Measurements from ENCODE around the gene TBK1. TPM values are rescaled to one million over a fixed set of nuclear protein-coding genes. Genes with fewer than 3 reads are reported as not detected.
"Not testable (repeated sequence)": the region's sequence is repeated elsewhere in the genome, so short reads cannot be mapped to it uniquely, and the experiment has no call there.

The TBK1 gene
- total RNA-seq, 1 donor from 2014 or later, result 29.9 TPM

DNA sequence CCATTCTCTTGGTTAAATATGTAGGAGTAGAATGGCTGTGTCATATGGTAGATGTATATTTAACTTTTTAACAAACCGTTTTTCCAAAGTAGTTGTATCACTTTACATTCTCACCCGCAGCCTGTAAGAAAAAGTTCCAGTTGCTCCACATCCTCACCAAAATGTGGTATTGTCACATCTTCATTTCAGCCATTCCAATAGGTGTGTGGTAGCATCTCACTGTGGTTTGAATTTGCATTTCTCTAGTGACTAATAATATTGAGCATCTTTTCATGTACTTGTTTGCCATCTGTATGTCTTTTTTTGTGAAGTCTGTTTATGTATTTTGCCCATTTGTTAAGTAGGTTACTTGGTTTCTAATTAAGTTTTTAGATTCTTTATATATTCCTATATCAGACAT lies 78.6 kb downstream of the TBK1 start:
- DNase-seq (ENCODE audit: low spot score) (no peak), ATAC-seq (no peak)
- intact Hi-C loops (cut with DNase I), result no loop called here

DNA sequence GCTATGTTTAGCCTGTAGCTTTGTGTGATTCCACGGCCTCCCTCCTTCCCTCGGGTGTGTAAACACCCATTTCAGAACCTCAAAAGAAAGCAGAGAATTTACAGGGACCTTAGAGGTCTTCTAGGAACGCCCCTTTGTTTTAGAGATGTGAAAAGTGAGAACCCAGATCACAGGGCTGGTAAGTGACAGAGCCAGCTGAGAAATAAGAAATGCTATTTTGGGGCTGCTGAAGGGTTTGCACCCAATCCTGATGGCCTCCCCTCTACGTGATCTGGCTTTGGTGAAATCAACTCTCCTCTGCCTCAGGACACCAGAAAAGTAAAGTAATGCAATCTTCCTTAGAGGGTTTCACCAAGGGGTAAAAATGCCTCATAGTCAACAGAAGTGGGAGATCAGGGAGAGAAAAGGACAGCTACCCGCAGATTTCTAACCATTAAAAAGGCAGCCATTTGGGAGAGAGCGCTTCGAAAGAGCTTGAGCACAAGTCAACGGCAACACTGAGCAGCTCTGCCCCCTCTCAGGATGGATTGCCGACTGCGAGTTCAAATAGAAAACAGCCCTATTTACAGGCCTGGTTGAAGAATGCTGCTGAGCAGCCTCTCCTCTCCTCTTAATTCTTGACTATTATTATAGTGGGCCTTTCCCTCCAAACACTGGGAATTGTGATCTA lies 79.9 kb downstream of the TBK1 start:
- DNase-seq (ENCODE audit: low spot score) (no peak), ATAC-seq (no peak)
- intact Hi-C loops (cut with DNase I), result no loop called here

DNA sequence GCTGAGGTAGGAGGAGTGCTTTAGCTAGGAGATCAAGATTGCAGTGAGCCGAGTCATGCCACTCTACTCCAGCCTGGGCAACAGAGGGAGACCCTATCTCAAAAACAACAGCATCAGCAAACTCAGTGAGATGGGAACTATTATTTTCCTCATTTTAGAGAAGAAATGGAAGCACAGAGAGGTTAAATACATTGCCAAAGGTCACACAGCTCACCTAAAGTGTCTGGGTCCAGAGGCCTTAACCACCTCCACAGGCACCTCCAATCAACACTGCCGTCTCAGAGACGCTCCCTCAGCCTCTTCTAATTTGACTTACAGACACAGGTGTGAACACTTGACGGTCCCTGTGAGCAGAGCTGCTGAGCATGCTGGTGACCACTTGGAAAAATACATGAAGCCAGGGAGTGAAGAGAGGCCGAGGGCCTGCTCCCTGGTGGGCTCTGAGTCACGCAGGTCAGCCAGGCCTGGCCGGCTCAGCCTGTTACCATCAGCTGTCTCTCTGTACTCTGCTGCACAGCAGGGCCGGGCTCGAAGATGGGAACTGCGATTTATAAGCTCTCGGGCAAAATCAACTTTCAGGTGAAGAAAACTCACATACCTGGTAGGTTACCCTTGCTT lies 80.9 kb downstream of the TBK1 start:
- intact Hi-C loops (cut with DNase I), result no loop called here
- ATAC-seq (peak; percentile 50), DNase-seq (ENCODE audit: low spot score) (no peak)

DNA sequence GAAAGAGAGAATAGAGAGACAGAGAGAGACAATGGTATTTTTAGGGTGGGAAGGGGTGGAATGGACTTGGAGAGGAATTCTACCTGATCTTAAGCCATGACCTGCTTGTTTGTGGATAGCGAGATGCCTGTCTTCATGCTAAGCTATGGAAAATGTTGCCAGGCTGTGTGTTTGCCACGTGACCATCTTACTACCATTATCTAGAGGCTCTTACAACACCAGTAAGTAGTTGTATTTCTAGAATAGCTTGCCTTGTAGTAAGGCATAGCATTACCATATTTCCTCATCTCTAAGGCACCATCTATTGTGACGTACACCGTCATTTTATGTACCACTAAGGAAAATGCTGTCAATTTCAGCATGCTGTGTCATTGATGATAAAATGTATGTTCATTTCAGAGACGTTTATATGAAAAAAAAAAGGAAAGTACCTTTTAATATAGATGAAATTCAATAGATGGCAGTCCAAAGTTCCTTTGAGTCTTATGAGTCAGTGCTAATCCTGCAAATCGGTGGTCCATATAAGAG lies 82.8 kb downstream of the TBK1 start:
- DNase-seq (ENCODE audit: low spot score) (no peak), ATAC-seq (no peak)
- intact Hi-C loops (cut with DNase I), result no loop called here

DNA sequence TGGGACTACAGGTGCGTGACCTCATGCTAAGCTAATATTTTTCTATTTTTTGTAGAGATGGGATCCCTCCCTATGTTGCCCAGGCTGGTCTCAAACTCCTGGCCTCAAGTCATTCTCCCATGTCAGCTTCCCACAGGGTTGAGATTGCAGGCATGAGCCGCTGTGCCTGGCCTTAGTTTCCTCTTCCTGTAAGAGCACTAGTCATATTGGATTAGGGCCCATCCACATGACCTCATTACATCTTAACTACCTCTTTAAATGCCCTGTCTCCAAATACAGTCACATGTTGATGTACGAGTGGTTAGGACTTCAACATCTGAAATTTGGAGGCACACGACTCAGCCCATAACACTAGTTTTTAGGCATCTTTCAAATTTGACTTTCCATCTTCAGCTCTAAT lies 86.2 kb downstream of the TBK1 start:
- intact Hi-C loops (cut with DNase I), result no loop called here
- DNase-seq (ENCODE audit: low spot score) (no peak), ATAC-seq (no peak)

DNA sequence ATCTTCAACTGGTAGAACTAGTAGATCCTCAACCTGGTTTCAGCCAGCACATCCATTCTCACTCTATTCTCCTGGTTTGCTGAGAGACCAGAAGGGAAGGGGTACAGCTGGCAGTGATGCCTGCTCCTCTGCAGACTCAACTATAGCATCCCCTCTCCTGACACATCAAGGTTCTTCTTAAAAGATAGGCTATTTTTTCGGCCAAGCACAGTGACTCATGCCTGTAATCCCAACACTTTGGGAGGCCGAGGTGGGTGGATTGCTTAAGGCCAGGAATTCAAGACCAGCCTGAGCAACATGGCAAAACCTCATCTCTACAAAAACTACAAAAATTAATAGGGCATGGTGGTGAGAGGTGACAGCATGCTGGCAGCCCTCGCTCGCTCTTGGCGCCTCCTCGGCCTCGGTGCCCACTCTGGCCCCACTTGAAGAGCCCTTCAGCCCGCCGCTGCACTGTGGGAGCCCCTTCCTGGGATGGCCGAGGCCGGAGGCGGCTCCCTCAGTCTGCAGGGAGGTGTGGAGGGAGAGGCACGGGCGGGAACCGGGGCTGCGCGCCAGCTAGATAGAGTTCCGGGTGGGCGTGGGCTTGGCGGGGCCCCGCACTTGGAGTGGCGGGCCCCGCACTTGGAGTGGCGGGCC lies 90.6 kb downstream of the TBK1 start:
- not testable (repeated sequence) for DNase-seq (ENCODE audit: low spot score); ATAC-seq

DNA sequence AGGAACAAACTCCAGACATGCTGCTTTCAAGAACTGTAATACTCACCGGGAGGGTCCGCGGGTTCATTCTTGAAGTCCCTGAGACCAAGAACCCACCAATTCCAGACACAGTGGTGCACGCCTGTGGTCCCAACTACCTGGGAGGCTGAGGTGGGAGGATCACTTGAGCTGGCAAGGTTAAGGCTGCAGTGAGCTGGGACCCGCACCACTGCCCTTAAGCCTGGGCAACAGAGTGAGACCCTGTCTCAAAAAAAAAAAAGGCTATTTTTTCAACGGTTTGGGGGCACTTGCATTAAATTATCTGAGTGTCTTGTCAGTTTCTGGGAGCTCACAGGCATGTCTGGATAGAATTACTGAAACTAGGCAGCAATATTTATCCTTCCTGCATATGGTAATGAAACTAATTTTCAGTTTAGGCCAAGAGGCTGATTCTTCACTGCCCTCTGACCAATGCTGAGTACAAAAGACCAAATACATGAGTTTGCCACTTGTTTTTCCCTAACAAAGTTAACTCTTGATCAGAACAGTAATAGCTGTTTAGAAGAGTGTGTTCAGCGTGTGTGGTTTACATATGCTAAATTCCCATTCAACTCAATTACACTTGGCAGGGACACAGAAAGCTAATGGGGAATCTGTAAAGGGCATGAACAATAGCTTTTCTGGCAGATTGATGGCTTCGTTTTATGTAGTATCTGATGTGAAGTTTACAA lies 92.6 kb downstream of the TBK1 start:
- intact Hi-C loops (cut with DNase I), result no loop called here
- no peak for ATAC-seq
- no peak for DNase-seq (ENCODE audit: low spot score)

More for the DNA sequence above, 90.6 kb downstream of the TBK1 start:
- intact Hi-C loops (cut with DNase I), result not testable (repeated sequence)

DNA sequence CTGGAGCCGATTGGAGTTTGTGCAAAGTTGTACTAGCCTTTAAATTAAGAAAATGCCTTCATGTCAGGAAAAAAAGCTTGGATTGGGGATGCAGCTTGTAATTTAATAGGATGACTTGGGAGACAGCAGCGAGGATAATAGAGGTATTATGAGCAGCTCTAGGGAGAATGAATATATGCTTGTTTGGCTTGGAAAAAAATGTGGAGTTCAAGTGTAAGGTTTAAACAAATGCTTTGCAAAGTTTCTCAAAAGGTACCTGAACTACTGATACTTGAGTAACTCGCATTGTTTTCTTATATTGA lies 93.1 kb downstream of the TBK1 start:
- intact Hi-C loops (cut with DNase I), result no loop called here
- ATAC-seq (no peak), DNase-seq (ENCODE audit: low spot score) (no peak)

DNA sequence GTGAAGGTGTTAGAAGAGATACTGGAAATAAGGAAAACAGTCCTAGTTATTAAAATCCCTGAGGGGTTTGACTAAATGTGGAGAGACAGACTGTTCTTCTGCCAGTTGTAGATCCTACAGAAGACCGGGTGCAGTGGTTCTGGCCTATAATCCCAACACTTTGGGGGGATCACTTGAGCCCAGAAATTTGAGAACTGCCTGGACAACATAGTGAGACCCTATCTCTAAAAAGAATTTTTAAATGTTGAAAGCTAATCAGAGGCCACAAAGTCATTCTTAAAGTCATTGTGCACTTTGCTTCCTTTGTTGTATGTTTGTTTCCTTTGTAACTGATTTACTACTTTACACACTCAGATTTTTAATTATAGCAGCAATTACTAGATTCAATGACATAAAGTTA lies 97.2 kb downstream of the TBK1 start:
- intact Hi-C loops (cut with DNase I), result no loop called here
- DNase-seq (ENCODE audit: low spot score) (no peak), ATAC-seq (no peak)

DNA sequence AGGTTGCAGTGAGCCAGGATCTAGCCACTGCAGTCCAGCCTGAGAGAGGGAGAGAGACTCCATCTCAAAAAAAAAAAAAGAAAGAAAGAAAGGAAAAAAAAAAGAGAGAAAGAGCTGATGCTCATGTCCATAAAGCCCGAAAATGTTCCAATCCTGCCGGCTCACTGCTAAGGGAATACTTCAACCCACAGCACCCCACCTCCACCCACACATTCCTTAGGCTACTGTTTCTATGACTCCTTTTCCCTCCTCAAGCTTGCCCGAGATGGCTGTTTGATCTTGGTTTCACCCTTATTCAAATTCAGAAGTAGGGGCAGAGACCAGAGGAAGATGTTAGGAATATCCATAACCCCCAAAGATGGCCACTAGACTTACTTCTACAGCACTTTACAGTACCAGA lies 98.8 kb downstream of the TBK1 start:
- no peak for DNase-seq (ENCODE audit: low spot score)
- intact Hi-C loops (cut with DNase I), result loop anchor here (5.0 kb wide), 1 partner anchor 147 kb away; no protein-coding TSS in a partner anchor
- peak; percentile 53 for ATAC-seq

DNA sequence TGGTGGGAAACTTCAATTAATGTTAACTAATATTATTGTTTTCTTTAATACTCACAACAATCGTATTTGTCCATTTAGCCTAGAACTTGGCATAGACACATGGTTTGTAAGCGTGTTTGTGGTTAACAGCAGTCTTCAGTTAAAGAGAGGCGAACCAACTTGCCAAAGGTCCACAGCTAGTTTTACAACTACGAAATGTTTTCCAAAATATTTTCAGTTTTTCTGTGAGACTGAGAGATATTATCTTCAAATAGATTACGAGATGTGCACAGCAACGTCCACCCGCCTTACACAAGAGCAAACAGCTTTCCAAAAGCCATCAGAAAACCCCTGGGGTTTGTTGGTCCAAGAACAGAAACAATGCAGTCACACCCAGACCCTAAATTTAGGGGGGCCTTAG lies 99.8 kb downstream of the TBK1 start:
- intact Hi-C loops (cut with DNase I), result loop anchor here (5.0 kb wide), 1 partner anchor 146 kb away; no protein-coding TSS in a partner anchor
- ATAC-seq, result peak; percentile 77
- no peak for DNase-seq (ENCODE audit: low spot score)

Other genes starting within 250 kb of the TBK1 start
- gene KICS2, start 229.8 kb upstream of the TBK1 start, total RNA-seq, result 7.5 TPM
- gene C12orf56, start 61.4 kb upstream of the TBK1 start, total RNA-seq, result 9.2 TPM
- gene XPOT, start 47.7 kb upstream of the TBK1 start, total RNA-seq, result 68.3 TPM
- 49.3 TPM for gene RASSF3, start 158.4 kb downstream of the TBK1 start, total RNA-seq

Data from sciatic nerve (tissue), 2 donors.